Activated CD8-positive, alpha-beta memory T cell treated with anti-CD3 and anti-CD28 coated beads, Interleukin-2, amount 50 U/mL, for 24 hours (primary cell): Measurements from ENCODE around the gene PPP1R11.
"Not testable (repeated sequence)": the region's sequence is repeated elsewhere in the genome, so short reads cannot be mapped to it uniquely, and the experiment has no call there.

Experiments used
- DNase-seq: peaks from one replicate; pipeline ENCODE4 v3.0.0-alpha.2; 2020; ENCODE audit errors: extremely low read depth

The PPP1R11 gene, protein sequence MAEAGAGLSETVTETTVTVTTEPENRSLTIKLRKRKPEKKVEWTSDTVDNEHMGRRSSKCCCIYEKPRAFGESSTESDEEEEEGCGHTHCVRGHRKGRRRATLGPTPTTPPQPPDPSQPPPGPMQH

DNA sequence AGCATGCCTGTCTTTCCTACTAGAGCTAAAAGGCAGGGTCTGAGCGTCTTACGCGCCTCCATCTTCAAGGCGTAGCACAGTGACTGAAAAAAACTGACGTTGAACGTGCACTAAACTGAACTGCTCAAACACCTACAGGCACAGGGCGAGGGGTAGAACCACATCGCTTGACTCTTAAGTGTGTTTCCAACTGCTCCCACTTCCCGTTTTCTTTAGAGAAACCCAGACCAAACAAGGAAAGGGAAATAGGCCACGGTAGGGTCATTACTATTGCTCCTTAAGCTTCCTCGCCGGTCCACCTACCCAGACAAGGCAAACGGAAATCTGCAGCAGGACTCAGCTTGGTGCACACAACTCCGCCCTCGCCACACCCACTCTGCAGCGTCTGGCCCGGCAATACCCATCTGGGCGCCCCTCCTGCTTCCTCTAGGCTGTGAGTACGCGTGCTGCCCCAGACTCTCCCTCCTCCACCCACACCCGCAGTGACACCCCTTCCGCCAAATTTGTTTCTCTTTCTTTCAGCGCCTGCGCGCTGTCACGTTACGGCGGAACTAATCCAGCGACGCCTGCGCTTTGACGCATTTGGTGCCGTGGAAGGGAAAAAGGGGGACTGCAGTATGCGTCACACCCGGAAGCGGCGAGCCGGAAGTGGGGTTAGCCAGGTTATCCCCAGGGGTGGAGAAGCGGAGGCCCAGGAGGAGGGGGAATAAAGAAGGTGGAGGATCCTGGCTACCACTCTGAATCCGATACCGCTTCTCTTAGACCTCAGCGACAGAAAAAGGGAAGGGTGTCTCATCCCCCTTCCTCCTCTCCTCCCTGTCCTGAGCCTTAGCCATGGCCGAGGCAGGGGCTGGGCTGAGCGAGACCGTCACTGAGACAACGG, at the start of gene PPP1R11:
TSS of gene PPP1R11 (plus strand) at position 622 of the 883 bp plus-strand sequence. CDS start at position 835, 213 bp downstream.
- peak; percentile 98 for DNase-seq

DNA sequence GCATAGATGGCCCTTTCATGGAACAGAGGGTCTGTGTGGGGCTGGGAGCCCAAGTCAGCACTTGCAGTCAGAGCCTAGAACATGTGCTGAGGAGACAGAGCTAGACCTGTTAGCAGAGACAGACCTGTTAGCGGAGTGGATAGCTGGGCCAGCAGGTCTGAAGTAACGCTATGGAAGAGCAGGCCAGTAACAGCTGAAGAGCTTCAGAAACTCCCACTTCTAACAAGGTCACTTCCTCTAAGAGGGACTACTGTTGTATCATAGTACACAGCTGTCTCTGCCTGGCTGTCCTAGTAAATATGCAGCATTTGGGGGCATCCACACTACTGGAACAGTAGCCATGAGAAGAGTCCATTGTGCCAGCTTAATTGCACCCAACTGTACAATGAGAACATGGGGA, 47.2 kb upstream of the PPP1R11 start:
- DNase-seq, result no peak

DNA sequence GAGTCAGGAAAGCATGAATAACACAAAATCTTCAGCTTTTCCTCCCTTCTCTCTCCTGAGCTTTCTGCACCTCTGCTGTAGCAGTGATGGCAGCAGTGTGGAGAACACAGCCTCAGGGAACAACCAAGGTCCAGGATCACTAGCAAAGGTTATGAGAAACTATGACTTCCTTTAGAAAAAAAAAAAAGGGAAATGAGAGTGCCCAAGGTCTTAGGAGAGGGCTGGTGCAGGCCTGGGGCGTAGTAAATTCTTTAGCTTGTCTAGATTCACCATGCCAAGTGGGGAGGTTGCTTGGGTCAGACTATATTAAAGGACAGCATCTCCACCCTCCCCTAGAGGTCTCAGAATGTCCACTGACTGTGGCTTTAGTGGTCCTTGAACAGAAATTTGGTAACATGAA, 46.4 kb upstream of the PPP1R11 start:
- DNase-seq, result no peak

DNA sequence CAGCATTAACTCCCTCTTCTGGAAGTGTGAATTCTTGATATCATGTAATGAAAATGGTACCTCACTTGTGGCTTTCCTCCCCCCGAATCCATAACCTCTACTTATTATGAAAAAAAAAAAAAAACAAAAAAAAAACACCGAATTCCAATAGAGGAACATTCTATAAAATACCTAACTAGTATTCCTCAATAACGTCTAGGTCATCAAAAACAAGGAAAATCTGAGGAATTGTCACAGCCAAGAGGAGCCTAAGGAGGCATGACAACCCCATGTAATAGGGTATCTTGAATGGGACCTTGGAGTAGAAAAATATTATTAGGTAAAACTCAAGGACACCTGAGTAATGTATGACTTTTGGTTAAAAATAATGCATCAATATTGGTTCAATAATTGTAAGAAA, 44.8 kb upstream of the PPP1R11 start:
- no peak for DNase-seq

DNA sequence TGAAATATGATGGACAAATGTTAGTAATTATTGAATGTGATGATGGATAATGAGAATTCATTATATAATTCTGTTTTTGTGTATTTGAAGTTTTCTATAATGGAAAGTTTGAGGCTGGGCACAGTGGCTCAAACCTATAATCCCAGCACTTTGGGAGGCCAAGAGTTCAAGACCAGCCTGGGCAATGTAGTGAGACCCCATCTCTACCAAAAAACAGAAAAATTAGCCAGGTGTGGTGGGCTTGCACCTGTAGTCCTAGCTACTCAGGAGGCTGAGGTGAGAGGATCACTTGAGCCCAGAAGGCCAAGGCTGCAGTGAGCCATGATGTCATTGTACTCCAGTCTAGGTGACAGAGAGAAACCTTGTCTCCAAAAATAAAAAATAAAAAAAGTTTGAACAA, 44.3 kb upstream of the PPP1R11 start:
- not testable (repeated sequence) for DNase-seq

DNA sequence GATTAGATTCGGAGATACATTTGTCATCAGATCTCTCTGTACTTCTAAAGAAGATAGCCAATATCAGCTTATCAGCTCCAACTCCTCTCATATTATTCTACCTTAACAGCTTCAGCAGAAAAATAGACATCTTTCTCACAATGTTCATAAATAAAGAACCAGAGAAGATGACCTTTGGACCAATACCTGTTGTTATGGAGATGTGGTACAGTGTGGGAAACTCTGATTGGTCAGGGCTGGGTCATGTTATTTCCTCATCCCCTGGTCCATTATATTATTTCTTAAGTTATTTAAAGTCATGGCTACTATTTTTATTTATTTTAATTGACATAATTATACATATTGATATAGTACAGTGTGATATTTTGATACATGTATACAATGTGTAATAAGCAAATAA, 41.8 kb upstream of the PPP1R11 start:
- DNase-seq, result no peak

DNA sequence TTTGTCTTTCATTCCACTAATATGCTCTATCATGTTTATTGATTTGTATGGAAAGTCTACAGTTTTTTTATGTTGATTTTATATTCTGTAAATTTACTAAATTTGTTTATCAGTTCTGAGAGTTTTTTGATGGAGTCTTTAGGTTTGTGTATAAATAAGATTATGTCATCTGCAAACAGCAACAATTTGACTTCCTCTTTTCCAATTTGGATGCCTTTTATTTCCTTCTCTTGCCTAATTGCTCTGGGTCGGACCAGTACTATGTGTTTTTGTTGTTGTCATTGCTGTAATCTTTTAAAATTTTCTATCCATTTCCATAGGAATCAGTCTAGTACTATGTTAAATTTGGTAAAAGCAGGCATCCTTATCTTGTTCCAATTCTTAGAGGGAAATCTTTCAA, 37.4 kb upstream of the PPP1R11 start:
- no peak for DNase-seq

DNA sequence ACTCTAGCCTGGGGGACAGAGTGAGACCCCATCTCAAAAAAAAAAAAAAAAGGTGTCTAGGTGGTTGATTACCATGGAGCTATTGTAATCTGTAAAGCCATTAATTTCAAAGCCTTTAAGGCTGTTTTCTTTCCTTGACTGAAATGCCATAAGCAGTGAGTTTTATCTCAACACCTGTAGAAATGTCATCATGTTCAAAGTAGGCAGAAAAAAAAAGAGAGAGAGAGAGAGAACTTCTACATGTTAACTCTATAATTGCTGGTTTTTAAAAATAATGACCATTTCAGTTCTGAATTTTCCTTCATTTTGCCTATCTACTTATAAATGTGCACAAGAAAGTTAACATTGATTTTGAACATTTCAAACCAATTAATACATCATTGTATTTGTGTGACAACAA, 35.6 kb upstream of the PPP1R11 start:
- DNase-seq, result no peak

DNA sequence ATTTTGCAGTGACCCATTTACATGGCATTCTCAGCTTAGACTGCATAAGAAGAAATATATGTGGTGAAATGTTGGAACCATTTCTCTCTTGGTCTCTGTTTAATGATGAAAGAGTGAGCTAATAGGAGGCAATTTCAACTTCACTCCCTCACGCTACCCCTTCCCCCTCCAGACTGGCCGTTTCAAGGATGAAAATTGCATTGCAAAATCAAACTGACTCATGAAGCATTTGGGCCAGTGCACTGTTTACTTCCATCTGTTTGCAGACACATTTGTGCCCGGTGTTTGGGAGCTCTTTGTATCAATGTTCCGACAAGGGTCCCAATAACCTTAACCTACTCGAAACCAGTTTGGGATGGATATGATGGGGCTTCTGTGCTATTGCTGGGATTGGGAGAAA, 33.6 kb upstream of the PPP1R11 start:
- not testable (repeated sequence) for DNase-seq

DNA sequence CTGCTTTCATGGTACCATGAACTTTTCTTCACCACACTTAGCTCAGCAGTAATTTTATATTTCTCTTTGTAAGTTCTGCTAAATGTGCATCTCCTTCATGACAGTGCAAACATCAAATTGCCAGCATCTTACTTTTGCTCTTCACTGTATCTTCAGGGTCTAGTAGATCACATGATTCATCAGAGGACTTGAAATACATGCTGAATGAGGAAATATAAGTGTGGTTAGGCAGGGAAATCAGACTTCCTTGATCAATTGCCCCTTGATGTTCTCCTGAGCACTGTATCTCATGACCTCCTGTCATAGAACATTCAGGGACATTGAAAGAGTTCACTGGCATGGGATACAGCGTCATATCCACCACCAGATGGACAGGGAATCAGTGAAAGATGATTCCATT, 31.2 kb upstream of the PPP1R11 start:
- no peak for DNase-seq

DNA sequence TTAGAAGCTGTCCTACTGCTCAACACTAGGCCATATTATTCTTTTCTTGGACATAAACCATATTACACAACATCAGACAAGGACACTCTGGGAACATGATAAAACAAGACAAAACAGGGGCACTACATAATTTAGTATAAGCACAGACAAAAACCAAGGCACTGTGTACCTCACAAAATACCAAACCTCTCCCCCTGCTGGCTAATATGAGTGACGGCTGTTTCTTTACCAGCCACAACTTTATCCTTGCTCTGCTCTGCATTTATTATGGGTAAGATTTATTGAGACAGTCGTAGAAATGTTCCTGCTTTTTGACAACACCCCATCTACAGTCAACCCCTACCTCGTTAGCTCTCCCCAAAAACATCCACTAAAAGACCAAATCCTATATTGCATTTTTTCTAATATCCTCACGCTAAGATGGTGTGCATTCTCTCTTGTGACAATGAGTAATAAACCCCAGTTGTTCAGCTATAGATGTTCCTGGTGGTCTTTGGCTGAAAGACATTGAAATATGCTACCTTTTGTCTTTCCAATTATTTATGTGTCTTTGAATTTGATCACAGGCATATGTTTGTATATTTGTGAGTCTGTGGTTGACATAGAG, 29.7 kb upstream of the PPP1R11 start:
- no peak for DNase-seq

DNA sequence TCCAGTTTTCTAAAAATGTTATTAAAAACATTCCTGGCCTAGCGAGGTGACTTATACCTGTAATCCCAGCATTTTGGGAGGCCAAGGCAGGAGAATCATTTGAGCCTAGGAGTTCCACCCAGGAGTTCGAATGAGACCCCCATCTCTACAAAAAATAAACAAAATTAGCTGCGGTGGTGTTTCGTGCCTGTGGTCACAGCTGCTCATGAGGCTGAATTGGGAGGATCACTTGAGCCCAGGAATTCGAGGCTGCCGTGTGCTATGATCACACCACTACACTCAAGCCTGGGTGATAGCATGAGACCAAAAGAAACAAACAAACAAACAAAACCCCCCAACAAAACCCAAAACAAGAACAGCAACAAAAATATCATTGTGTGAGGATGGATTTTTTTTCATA, 25.8 kb upstream of the PPP1R11 start:
- no peak for DNase-seq

DNA sequence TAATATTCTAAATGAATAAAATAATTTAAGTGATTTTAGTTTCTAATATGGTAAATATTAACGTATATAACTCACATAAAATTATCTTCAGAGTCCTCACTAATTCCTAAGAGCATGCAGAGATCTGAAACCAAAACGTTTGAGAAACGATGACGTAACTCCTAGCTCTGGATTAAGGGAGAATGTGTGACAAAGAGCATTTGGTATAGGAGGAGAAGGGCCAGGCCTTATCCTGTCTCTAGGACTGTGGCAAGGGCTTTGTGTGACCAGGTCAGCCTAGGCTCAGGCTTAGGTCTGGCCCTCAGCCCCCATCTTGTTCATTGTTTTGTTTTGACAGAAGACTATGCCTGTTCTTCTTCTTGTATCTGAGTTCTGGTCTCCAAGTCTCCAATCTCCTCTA, 25.2 kb upstream of the PPP1R11 start:
- no peak for DNase-seq

DNA sequence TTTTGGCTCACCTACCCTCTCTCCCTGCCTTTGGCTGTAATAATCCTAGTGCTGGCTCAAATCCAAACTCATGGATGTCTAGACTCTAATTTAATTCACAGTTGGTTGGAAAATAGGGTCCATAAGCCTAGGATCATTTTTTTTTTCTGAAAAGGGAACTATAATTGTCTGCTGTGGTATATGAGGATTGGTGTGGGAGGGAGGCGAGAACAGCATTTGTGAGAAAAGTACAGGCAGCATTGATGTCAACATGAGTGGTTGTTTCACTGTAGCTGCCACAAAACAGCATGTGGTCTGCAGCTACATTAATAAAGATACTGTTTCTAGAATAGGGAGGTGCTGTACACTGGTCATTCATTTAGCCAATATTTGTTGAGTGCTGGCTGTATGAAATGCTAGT, 24.5 kb upstream of the PPP1R11 start:
- DNase-seq, result no peak

DNA sequence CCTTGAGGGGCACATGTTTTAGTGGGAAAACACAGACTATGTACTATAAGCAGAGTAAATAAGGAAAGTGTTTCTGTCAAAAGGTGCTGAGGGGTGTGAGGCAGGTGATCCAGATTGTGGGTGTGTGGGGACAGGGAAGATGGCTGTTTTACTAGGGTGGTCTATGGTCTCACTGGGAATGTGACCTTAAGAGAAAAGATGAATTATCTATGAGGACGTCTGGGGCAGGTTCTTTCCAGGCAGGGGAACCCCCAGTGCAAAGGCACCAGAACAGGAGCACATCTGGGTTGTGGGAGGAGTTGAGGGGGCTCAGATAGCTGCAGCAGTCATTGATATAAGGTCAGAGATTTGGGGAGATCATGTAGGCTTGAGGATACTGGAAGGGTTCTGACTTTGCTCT, 24.1 kb upstream of the PPP1R11 start:
- DNase-seq, result no peak

DNA sequence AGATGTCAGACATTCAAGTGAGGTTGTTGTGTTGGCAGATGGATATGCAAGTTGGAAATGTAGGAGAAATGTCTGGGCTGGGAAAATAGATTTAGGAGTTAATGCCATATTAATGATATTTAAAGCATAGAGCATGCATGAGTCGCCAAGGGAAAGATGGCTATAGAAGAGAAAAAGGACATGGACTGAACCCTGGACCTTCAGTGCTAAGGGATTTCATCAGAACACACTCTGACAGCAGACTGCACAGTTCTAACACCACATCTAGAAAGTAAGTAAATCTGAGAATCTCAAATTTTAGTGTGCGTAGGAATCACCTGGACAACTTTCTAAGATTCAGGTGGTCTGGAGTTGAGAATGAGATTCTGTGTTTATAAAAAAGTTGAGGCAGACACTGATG, 23.3 kb upstream of the PPP1R11 start:
- DNase-seq, result no peak

DNA sequence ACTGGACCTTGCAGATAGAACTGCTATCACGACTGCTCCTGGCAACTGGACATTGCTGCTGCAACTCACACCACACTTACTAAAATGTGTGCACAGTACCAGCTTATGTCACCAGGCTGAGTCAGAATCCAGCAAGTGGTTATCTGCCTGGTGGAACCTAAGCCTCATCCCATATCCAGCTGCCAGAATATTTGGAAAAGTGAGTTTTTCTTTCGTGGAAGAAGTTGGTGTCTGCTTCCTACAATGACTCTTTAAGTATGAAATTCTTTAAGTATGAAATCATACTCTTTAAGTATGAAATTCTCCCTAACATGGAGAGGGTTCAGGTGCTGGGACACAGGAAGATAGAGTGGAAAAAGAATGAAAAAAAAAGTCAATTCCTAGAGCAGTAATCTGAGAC, 22.4 kb upstream of the PPP1R11 start:
- DNase-seq, result no peak

DNA sequence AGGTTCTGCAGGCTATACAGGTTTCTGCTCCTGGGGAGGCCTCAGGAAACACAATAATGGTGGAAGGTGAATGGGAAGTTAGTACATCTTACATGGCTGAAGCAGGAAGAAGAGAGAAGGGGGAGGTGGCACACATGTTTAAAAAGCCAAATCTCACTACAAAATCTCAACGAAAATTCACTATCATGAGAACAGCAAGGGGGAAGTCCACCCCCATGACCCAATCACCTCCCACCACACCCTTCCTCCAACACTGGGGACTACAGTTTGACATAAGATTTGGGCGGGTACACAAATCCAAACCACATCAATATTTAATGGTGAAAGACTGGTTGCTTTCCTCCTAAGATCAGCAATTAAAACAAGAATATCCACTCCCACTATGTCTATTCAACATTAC, 19.8 kb upstream of the PPP1R11 start:
- no peak for DNase-seq

DNA sequence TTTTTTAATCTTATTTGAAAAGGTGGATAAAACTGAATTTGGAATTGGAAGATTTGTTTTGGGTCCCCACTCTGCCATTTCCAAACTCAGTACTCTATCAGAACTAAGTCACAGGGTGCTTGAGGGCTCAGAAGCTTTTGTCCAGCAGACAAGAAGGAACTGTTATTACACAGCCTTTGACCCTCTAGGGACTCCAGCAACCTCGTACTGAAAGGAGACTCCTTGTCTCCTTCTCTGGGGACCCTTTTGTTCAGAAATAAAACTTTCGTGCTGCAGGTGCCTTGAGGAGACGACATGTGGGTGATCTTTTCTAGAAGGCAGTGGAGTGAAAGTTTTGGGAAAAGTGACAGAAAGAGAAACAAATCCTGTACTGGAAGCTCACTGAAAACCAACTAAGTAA, 13.3 kb upstream of the PPP1R11 start:
- no peak for DNase-seq

DNA sequence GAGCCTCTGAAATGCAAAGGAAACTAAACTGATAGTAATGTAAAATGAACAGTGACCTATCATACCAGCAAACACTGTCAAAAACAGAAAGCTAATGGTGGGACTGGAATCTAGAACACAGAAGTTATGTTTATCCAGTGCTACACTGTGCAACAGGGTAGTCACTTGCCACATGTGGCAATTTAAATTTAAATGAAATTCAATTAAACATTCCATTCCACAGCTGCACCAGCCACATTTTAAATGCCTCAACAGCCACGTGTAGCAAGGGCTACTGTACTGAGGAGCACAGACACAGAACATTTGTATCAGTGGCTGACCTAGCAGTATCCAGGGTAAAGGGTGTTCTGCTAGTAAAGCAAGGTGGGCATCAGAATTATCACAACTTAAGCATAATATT, 11.5 kb upstream of the PPP1R11 start:
- DNase-seq, result no peak

DNA sequence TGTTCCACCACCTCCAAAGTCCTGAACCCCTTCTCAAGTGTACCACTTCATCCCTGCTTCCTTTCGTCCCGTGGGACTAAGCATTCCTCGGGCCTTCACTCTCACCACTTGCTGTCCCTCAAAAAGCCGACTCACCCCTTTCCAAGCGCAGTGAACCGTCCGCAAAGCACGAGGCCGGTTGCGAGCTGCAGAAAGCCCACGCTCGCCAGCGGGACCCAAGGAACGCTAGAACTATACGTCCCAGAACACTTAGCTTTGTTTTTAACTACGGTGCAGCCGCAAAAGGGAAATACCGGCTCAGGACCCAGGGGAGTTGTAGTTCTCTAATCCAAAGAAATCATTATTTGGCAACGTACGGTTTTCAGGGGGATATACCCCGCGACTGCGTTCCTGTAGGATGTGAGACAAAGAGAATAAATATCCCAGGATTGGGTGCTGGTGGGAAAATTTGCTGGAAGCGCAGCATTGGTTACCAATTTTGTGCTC, 6.3 kb upstream of the PPP1R11 start:
- no peak for DNase-seq

DNA sequence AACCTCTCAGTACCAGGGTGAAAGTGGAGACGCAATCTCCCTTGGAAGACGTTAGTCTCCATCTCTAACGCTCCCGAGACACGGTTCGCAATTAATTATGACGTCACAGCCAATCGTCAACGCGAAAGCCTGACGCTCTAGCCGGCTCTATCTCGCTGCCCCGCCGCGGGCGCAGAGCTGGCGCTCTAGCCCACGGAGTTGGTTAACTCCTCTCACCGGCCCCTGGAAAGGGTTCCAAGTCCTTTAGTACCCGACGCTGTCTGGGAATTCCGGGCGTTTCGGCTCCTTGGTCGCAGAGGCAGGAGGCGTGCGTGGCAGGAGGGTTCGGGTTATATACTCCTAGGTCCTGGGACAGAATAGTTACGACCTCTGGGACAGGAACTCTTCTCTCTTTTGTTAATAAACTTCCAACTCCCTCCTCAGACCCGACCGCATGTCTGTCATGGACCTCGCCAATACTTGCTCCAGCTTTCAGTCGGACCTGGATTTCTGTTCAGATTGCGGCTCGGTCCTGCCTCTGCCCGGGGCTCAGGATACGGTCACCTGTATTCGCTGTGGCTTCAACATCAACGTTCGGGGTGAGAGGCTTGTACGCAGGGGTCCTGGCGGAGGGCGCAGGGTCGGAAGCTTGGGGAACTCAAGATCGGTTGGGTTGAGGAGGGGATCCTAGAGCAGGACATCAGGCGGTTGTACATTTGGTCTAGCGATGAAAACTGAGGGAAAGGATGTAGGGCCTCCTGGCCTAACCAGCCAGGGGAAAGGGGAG, 5.7 kb upstream of the PPP1R11 start, which contains the start of gene POLR1H:
TSS of gene POLR1H (plus strand) at position 174 of the 766 bp plus-strand sequence. CDS start at position 434, 260 bp downstream.
- DNase-seq, result peak; percentile 73
